NOMO-1 treated with DMSO at 0.1 percent for 48 hours (cell line): Measurements from ENCODE around the gene ANO6.

Experiments
- DNase-seq: peaks from one replicate; lab custom pipeline; 2025; ENCODE audit not compliant: unreplicated experiment; lab: John Stamatoyannopoulos, UW

The ANO6 gene

DNA sequence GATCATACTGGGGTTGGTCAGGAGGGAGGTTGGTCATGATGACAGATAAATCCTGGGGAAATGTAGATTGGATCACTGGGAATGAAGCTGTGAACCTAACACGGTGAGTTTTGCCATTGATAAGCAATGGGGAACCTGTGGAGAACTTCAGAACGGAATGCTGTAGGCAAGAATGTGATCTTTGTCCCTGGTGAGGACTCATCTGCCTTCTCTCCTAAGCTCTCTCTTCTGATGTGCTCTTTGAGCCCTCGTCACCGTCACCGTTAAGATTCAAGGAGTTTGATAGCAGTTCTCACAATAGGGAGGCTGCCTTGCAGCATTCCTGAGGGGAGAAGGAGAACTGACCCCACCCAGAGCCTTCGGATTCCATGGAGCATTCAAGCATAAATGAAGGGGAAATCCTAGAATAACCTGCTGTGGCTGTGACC, 217.6 kb downstream of the ANO6 start:
- no peak for DNase-seq

DNA sequence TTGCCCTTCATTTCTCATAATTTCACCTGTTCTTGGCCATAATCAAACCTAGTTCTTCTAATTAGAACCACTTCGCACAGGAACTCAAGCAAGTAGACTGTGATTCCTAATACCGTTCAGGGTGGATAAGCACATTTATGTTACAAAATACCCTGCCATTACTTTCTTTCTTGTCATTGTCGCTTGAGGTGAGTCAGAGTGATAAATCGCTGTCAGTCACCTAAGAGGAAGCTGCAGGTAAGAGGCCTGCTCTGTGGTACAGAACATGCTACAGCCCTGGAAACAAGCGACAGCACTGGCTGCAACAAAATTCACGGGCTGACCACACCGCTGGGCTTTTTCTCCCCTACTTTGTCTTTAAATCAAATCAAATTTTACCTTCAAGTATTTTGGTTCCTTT, 218.2 kb downstream of the ANO6 start:
- no peak for DNase-seq

DNA sequence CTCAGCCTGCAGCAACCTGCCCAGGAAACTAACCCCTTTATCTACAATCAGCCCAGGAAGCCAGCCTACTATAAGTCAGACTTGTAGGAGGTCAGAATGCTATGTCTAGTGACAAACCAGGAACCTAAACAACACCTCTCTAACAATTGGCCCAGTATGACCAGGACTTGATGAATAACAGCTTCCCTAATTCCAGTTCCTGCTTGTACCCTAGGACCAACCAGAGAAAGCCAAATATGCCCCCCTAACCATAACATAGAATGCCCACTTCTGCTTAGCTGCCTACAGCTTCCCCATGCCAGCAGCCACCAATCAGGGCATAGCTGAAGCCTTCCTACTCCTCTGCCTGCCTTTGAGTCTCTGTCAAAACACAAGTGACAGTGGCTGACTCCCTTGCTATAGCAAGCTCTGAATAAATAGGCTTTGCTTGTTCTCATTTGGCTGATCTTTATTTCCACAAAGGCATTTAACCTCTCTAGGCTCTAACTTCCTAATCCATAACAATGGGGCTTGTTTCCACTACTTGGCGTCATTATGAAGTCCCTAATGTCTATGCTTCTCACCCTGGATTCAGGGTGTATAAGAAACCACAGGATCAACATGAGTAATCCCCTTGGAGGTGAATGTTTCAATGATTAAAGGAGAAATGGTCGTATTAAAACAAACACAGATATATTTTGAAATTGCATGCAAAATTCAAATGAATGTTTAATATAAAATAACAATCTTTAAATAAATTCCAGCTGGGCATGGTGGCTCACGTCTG, 220.2 kb downstream of the ANO6 start:
- DNase-seq, result peak; percentile 93

DNA sequence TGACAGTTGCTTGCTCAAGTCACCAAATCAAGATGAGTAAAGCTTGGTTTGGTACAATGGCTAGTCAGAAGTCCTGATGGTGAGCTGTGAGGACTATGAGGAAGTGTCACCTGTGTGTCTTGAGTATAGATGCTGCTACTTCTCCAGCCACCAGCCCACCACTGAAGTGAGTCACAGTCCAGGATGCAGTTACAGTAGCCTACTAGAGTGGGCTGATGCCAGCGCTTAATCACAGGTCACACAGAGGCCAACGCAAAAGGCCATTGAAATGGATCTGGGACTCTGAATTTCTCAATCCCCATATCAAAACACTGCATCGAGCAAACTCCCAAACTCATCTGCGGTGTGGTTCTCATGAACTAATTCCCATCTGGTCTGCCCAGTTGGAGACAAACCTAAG, 223.1 kb downstream of the ANO6 start:
- DNase-seq, result peak; percentile 22

DNA sequence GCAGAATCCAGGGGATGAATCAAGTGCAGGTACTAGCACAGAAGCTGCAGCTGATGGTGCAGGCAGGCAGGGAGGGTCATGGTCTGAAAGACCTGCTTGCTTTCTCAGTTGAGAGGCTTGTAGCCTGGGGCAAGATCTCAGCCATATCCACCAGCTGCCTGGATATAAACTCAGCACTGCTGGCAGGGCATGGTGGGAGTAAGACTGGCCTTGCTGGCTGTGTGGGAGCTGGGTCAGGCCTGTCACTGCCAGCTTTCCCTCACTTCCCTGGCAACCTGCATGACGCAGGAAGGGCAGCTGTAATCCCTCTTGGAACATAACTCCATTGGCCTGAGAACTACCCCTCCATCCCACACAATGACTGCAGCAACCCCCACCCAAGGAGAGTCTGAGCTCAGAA, 230.1 kb downstream of the ANO6 start:
- DNase-seq, result no peak

DNA sequence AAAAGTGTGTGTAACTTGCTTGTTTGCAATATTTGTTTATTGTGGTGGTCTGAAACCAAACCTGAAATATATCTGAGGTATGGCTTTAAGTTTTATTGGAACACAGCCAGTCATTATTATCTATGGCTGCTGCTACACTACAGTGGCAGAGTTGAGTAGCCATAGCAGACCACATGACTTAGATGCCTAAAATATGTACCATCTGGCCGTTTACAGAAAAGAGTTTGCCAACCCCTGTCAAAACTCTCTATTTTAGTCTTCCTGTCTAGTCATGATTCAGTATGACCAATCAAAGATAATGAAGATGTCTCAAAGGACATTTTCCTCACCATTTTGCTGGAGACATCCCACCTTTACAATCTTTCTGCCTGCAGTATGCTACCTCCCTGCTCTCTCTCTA, 242.3 kb downstream of the ANO6 start:
- no peak for DNase-seq

DNA sequence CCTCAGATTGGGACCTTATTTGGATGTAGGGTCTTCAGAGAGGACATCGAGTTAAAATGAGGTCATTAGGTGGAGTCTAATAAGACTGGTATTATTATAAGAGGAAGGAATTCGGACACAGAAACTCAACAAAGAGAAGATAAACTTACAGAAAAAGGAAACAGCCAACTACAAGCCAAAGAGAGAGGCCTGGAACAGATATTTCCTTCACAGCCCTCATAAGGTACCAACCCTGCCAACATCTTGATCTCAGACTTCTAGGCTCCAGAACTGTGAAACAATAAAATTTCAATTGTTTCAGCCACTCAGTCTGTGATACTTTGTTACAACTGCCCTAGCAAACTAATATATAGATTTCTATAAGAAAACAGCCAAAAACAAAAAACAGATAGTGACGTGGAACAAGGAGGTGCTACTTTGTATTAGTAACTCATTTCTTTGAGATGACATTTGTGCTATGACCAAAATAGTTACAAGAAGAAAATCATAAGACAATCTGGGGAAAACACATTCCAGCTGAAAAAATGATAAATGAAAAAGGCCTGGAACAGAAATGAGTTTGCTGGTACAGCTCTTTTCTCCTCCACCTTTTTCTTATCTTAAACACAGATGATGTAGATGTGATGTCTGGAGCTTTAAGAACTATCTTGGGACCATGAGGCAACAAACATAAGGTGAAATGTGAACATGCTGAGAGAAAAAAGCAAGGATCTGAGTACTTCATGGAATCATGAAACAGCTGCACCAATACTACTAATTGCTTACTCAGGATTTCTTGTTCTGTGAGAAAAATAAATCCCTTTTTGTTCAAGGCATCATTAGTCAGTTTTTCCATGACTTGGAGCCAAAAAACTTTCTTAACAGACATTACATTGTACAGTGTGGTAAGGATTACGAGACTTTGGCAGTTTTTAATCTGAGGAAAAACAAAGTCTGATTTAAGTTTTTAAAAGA, 243.2 kb downstream of the ANO6 start:
- no peak for DNase-seq

DNA sequence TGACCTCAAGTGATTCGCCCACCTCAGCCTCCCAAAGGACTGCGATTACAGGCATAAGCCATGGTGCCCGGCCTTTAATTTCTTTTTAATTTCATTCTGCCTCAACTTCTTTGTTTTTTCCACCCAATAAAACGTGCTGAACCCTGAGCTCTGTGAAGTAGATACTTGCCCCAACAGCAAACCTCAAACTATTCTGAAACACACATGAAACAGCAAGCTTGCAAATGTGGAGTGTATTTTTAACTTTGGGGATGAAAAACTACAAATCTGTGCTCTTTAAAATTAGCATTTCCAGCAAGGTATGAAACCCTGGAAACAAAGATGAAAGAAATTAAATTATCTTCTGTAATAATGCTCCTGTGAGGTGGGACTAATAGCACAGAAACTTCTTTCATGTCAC, 246.6 kb downstream of the ANO6 start:
- DNase-seq, result no peak

DNA sequence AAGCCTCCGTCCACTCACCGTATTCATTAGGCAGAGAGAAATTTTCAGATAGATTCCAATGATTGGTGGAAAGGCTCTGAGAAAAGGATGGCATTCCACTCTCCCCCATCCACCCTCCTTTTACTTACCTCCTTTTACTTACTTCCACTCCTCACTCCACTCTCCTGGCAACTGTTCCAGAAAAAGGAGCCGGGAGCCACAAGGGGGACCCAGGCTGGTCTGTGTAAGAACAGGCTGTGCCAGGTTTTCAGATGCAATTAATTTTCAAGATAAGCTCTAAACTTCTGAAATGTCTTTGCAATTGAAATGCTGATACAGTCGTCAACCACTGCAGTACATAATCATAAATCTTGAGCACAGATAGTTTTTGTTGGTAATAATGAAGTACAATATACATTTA, 248.8 kb downstream of the ANO6 start:
- no peak for DNase-seq

DNA sequence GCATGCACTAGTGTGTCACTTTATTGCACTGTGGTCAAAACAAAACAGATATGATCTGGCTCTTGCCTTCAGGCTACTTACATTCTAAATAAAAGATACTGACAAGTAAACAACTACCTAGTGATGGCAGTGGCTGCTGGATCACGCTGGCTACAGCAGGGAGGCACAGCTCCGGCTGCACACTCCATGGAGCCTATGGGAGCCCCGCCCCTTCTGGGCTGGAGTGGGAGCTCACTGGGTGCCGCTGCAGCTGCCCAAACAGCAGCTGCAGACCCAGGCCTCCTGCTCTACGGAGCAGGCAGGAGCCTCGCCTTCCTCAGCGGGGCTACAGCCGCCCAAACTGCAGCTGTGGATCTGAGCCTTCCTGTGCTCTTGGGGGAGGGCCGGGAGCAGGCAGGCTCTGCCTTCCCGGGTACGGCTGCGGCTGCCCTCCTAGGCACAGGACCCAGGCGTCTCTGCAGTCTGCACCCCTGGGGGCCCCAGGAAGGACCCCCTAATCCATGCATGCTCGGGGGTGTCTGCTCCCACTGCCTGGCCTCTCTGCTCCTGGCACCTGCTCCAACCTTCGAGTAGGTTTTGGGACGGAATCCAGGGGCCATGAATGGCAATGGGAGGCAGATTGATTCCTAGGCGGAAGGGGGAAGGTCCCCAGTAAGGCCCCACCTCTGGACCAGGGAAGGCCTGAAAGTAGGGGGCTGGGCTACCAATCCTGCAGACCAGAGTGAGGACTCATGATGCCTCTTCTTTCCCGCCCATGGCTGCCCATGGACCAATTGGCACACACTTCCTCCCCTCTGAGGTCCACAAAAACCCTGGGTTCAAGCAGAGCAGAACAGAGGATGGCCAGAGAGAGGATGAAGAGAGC, 253.1 kb downstream of the ANO6 start:
- DNase-seq, result no peak

DNA sequence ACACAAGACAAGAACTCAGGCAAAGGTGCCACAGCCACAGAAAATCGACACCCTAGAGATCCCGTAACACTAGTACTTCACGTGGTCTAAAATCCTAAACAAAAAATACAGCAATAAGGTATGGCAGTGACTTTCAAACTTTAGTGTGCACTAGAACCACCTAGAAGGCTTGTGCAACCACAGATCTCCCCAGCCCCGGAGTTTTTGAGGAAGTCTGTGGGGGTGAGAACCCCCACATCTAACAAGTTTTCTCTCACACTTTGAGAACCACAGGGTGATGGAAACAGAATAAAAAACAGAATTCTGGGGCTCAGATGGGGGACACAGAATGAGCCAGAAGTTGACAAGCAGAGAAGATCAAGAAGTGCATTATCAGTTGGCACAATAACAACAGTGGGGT, 254.0 kb downstream of the ANO6 start:
- DNase-seq, result no peak

DNA sequence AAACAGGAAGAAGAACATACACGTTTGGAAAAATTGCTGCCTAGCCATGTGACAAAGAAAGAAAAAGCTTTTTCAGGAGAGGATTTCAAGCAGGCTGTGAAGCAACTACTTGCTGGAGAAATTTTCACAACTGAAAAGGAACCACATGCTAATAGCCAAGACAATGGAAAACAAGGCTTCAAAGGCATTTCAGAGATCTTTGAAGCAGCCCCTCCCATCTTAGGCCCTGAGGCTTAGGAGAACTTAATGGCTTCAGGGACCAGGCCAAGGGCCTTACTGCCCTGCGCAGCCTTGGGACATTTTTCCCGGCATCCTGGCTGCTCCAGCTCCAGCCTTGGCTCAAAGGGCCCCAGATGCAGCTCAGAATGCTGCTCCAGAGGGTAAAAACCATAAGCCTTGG, 257.7 kb downstream of the ANO6 start:
- DNase-seq, result no peak

DNA sequence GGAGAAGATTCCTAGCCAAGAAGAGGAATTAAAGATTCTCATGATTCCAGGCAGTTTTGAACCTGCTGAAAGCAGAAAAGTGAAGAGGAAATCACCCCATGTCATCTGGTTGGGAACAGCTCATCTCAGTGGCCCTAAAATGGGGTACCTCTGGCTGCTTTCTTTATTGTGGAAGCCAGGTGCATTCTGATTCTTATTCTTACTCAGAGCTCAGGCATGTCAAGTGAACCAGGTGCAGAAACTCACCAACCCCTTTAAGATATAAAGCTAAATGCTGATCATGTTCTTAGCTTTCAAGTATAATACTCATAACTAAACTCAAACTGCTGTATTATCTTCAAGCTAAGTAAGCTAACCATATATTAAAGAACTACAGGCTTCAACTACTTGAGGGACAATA, 259.7 kb downstream of the ANO6 start:
- no peak for DNase-seq

DNA sequence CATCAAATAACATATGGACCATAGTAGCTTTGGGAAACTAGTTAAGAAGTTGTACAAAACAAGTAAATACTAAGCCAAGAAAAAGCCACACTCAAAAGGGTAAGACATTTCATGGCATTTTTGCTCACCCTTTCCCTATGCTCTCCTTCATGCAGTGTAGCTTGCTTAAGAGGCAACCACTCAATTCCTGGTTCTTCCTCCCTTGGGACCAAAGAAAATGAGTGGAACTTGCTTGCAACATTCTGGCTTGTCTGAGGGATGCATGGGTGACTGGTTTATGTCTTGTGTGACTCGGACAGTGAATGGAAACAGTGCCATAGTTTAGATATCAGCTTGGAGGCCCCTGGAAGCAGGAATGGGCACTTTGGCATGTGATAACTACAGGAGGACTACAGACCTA, 261.6 kb downstream of the ANO6 start:
- DNase-seq, result no peak

DNA sequence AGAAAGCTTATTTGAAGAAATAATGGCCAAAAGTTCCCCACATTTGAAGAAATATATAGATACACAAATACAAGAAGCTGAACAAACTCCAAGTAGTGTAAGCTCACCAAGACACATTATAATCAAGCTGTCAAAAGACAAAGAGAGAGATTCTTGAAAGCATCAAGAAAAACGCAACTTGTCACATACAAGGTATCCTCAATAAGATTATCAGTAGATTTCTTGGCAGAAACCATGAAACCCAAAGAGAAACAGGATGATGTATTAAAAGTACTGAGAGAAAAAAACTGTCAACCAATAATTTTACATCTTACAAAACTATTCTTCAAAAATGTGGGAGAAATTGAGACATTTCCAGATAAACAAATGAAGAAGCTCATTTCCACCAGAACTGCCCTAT, 263.0 kb downstream of the ANO6 start:
- no peak for DNase-seq

DNA sequence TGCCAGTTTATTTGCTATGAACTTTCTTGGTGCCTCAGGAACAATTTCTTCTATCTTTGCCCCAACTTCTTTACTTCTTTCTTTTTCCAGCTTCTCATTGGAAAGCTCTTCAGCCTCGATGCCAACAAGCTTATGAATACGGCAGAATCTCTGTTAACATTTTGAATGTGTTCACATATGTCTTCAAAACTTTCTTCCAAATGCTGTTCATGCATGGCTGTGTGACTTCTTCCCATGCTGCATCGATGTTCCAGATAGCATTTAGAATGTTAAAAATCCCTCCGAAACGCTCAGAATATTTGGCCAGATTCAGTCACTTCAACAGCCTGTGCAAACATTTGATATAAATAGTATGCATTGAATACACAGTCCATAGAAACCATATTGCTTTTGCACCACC, 265.9 kb downstream of the ANO6 start:
- no peak for DNase-seq

DNA sequence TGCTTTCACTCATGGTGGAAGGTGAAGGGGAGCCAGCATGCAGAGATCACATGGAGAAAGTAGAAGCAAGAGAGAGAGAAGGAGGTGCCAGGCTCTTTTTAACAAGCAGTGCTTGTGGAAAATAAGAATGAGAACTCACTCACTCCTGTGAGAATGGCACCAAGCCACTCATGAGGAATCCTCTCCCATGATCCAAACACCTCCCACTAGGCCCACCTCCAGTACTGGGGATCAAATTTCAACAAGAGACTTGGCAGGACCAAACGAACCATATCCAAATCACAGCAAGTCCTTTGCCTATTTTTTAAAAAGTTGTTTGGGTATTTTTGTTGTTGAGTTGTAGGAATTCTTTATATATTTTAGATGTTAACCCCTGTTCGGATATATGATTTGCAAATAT, 267.7 kb downstream of the ANO6 start:
- DNase-seq, result no peak
